H9 (cell line): Measurements from ENCODE around the gene CACFD1. TPM values are rescaled to one million over a fixed set of nuclear protein-coding genes. Genes with fewer than 3 reads are reported as not detected.

Experiments used
- DNase-seq: peaks from one replicate; pipeline ENCODE4 v3.0.0-alpha.2; 2017
- H2AFZ ChIP-seq: one replicate; pipeline ENCODE4 v1.6.1; 2013; ENCODE audit warnings: mild to moderate bottlenecking, low read length, control low read depth, moderate library complexity
- H2AK5ac ChIP-seq: 2 replicates; pipeline ENCODE4 v1.6.1; 2013; ENCODE audit warnings: low read length, control low read depth, mixed read lengths; ENCODE audit not compliant: insufficient read length
- H2BK120ac ChIP-seq: one replicate; pipeline ENCODE4 v1.6.1; 2013; ENCODE audit warnings: low read depth, mild to moderate bottlenecking, low read length, control low read depth, inconsistent platforms; ENCODE audit not compliant: poor library complexity, severe bottlenecking
- H2BK12ac ChIP-seq: 2 replicates; pipeline ENCODE4 v1.6.1; 2013; ENCODE audit warnings: low read length, control low read depth, mixed read lengths, low read depth; ENCODE audit not compliant: insufficient read length
- H2BK15ac ChIP-seq: 2 replicates; pipeline ENCODE4 v1.6.1; 2013; ENCODE audit warnings: low read depth, low read length, control low read depth
- H2BK20ac ChIP-seq: one replicate; pipeline ENCODE4 v1.6.1; 2013; ENCODE audit warnings: low read depth, mild to moderate bottlenecking, low read length, control low read depth, inconsistent platforms; ENCODE audit not compliant: poor library complexity, severe bottlenecking
- H2BK5ac ChIP-seq: 2 replicates; pipeline ENCODE4 v1.6.1; 2013; ENCODE audit warnings: low read length, control low read depth, mixed read lengths; ENCODE audit not compliant: insufficient read length
- H3K14ac ChIP-seq: 2 replicates; pipeline ENCODE4 v1.6.1; 2013; ENCODE audit warnings: low read length, control low read depth; ENCODE audit not compliant: insufficient read depth
- H3K18ac ChIP-seq: 2 replicates; pipeline ENCODE4 v1.6.1; 2013; ENCODE audit warnings: low read depth, mild to moderate bottlenecking, mixed read lengths, low read length, control low read depth; ENCODE audit not compliant: insufficient read length
- H3K23ac ChIP-seq: 2 replicates; pipeline ENCODE4 v1.6.1; 2013; ENCODE audit warnings: low read length, control low read depth, mixed read lengths, low read depth; ENCODE audit not compliant: insufficient read length
- H3K23me2 ChIP-seq: 2 replicates; pipeline ENCODE4 v1.6.1; 2013; ENCODE audit warnings: low read depth, mild to moderate bottlenecking, mixed read lengths, low read length, control low read depth; ENCODE audit not compliant: insufficient read length, poor library complexity, severe bottlenecking
- H3K27ac ChIP-seq: 2 replicates; pipeline ENCODE4 v1.5.1; 2013; ENCODE audit warnings: low read length, control low read depth, mixed read lengths, low read depth; ENCODE audit not compliant: insufficient read length
- H3K27me3 ChIP-seq: 2 replicates; pipeline ENCODE4 v1.6.1; 2013; ENCODE audit warnings: low read length, control low read depth, inconsistent platforms; ENCODE audit not compliant: insufficient read depth
- H3K4ac ChIP-seq: 2 replicates; pipeline ENCODE4 v1.6.1; 2013; ENCODE audit warnings: low read depth, mild to moderate bottlenecking, control low read depth, inconsistent platforms, low read length, moderate library complexity
- H3K4me1 ChIP-seq: 2 replicates; pipeline ENCODE4 v1.6.1; 2013; ENCODE audit warnings: low read length, control low read depth, inconsistent platforms; ENCODE audit not compliant: insufficient read depth
- H3K4me2 ChIP-seq: 2 replicates; pipeline ENCODE4 v1.6.1; 2013; ENCODE audit warnings: low read length, control low read depth, mixed read lengths; ENCODE audit not compliant: insufficient read length, insufficient read depth
- H3K56ac ChIP-seq: 2 replicates; pipeline ENCODE4 v1.6.1; 2013; ENCODE audit warnings: low read depth, mild to moderate bottlenecking, mixed read lengths, low read length, control low read depth; ENCODE audit not compliant: insufficient read length
- H3K79me1 ChIP-seq: 2 replicates; pipeline ENCODE4 v1.6.1; 2013; ENCODE audit warnings: low read depth, mild to moderate bottlenecking, moderate library complexity, low read length, control low read depth, inconsistent platforms; ENCODE audit not compliant: insufficient read depth, poor library complexity, severe bottlenecking
- H3K79me2 ChIP-seq: 2 replicates; pipeline ENCODE4 v1.6.1; 2013; ENCODE audit warnings: low read length, control low read depth, inconsistent platforms; ENCODE audit not compliant: insufficient read depth
- H3K9ac ChIP-seq: 2 replicates; pipeline ENCODE4 v1.6.1; 2013; ENCODE audit warnings: low read length, control low read depth, mixed read lengths; ENCODE audit not compliant: insufficient read length; ENCODE audit errors: extremely low read depth
- H3K9me3 ChIP-seq: one replicate; pipeline ENCODE4 v1.6.1; 2013; ENCODE audit warnings: low read depth, low read length, inconsistent platforms; ENCODE audit not compliant: control insufficient read depth
- H3T11ph ChIP-seq: one replicate; pipeline ENCODE4 v1.6.1; 2013; ENCODE audit warnings: mild to moderate bottlenecking, low read length, control low read depth, inconsistent platforms
- H4K20me1 ChIP-seq: one replicate; pipeline ENCODE4 v1.6.1; 2013; ENCODE audit not compliant: control insufficient read depth, insufficient read length, insufficient read depth
- H4K5ac ChIP-seq: 2 replicates; pipeline ENCODE4 v1.6.1; 2013; ENCODE audit warnings: low read depth, mild to moderate bottlenecking, mixed read lengths, low read length, control low read depth; ENCODE audit not compliant: insufficient read length
- H4K8ac ChIP-seq: replicated peaks from 2 replicates; pipeline ENCODE4 v1.6.1; 2013; ENCODE audit warnings: low read length, control low read depth, mixed read lengths, low read depth; ENCODE audit not compliant: insufficient read length
- H4K91ac ChIP-seq: 2 replicates; pipeline ENCODE4 v1.6.1; 2013; ENCODE audit warnings: low read depth, mild to moderate bottlenecking, moderate library complexity, mixed read lengths, low read length, control low read depth; ENCODE audit not compliant: insufficient read length
- H3K27ac Mint-ChIP-seq, 3 experiments: 2 replicates in 2 of 3; 3 replicates in 1 of 3; pipeline ENCODE4 v1.8.0; 2020 to 2021; ENCODE audit warnings: mixed read lengths in 3 of 3, mild to moderate bottlenecking in 1 of 3, moderate library complexity in 1 of 3
- H3K27me3 Mint-ChIP-seq: 2 replicates; pipeline ENCODE4 v1.8.0; 2021; ENCODE audit warnings: low read depth, mild to moderate bottlenecking, moderate library complexity, mixed read lengths
- H3K36me3 Mint-ChIP-seq, 3 experiments: 2 replicates in 2 of 3; 3 replicates in 1 of 3; pipeline ENCODE4 v1.8.0; 2020 to 2021; ENCODE audit warnings: low read depth in 3 of 3, mixed read lengths in 3 of 3; ENCODE audit not compliant: insufficient read depth in 1 of 3
- H3K4me1 Mint-ChIP-seq, 2 experiments: 2 replicates each; pipeline ENCODE4 v1.8.0; 2020; ENCODE audit warnings: mixed read lengths in 2 of 2
- H3K4me3 Mint-ChIP-seq, 2 experiments: 2 replicates in 1 of 2; 3 replicates in 1 of 2; pipeline ENCODE4 v1.8.0; 2020 to 2021; ENCODE audit warnings: mild to moderate bottlenecking in 2 of 2, mixed read lengths in 2 of 2, moderate library complexity in 1 of 2
- H3K9me3 Mint-ChIP-seq, 2 experiments: 2 replicates in 1 of 2; 3 replicates in 1 of 2; pipeline ENCODE4 v1.8.0; 2020; ENCODE audit warnings: mild to moderate bottlenecking in 2 of 2, mixed read lengths in 2 of 2, moderate library complexity in 1 of 2
- CTCF ChIP-seq: fragments of 200-600 bp; sonication (generic); conservative IDR thresholded peaks from 3 replicates; pipeline ENCODE4 v1.8.0; 2021; ENCODE audit warnings: antibody characterized with exemption, mild to moderate bottlenecking
- WGBS: extraction: QIAGEN DNeasy Blood & Tissue Kit; methylation state at CpG from one replicate; pipeline ENCODE4 v1.1.7; 2013; ENCODE audit warnings: missing lambda C conversion rate, low lambda C conversion rate, mixed read lengths; ENCODE audit not compliant: insufficient read length; ENCODE audit errors: extremely low coverage; 5-methylcytosine and 5-hydroxymethylcytosine counted together
- total RNA-seq: library from RNA; stranded (reverse); gene quantifications from 2 replicates; pipeline ENCODE4 v1.2.1, GENCODE V29; 2021

The CACFD1 gene
- total RNA-seq, 1 experiment from 2014 or later, result 20.0 TPM

GRCh38 chr9:133508046-133508445 lies 48.3 kb downstream of the CACFD1 start:
- no peak overlapping the region for H4K5ac ChIP-seq
- no peak for DNase-seq
- no peak overlapping the region for H2BK5ac ChIP-seq
- H2AK5ac ChIP-seq, result no peak overlapping the region
- H4K20me1 ChIP-seq, result peaks cover 3% of the 10 kb centered on the region
- H2BK120ac ChIP-seq, result no peak overlapping the region
- H3K4me3 Mint-ChIP-seq, result no peak overlapping the region
- no peak overlapping the region for H2BK12ac ChIP-seq
- no peak overlapping the region for H3K14ac ChIP-seq
- H3K27me3 ChIP-seq, result no peaks in the 10 kb centered on the region
- no peaks in the 10 kb centered on the region; a peak in 2 of 5 replicates for H3K9me3 Mint-ChIP-seq
- H3K79me1 ChIP-seq, result no peaks in the 10 kb centered on the region
- peaks cover 8 to 11% of the 10 kb centered on the region in 2 experiments for H3K4me1 Mint-ChIP-seq
- no peak overlapping the region for H3K56ac ChIP-seq
- H3K27me3 Mint-ChIP-seq, result peaks cover 18% of the 10 kb centered on the region
- H3K4ac ChIP-seq, result no peak overlapping the region
- no peak overlapping the region for H3K27ac Mint-ChIP-seq
- TF ChIP-seq CTCF, result no peak
- no peak overlapping the region for H3K9ac ChIP-seq
- no peaks in the 10 kb centered on the region for H3K9me3 ChIP-seq
- H2AFZ ChIP-seq, result no peak overlapping the region
- H3K4me2 ChIP-seq, result no peak overlapping the region
- H3K36me3 Mint-ChIP-seq, result no peaks in the 10 kb centered on the region
- H3K27ac ChIP-seq, result no peak overlapping the region
- no peak overlapping the region for H2BK20ac ChIP-seq
- H3K18ac ChIP-seq, result no peak overlapping the region
- no peak overlapping the region for H3T11ph ChIP-seq
- H3K79me2 ChIP-seq, result no peaks in the 10 kb centered on the region
- H2BK15ac ChIP-seq, result no peak overlapping the region
- no peak overlapping the region for H4K8ac ChIP-seq
- WGBS, result no CpG with 5 or more reads among the region's 8 CpGs
- H3K23me2 ChIP-seq, result no peaks in the 10 kb centered on the region
- H3K23ac ChIP-seq, result no peak overlapping the region
- no peak overlapping the region for H4K91ac ChIP-seq
- H3K4me1 ChIP-seq, result peaks cover 2% of the 10 kb centered on the region; the same call in 1 of the 2 replicates
